Thyroid gland (tissue), 4 donors: Measurements from ENCODE around the gene BACH2. TPM values are rescaled to one million over a fixed set of nuclear protein-coding genes. Genes with fewer than 3 reads are reported as not detected.

ENCODE experiments used
- DNase-seq, 2 donors: peaks; one replicate each; pipeline ENCODE4 v3.0.0-alpha.2; 2019
- H3K27ac ChIP-seq, 3 donors: fragments of 200-600 bp; sonication (generic); 1 replicate in 2 of 3; 2 replicates in 1 of 3; pipeline ENCODE4 v1.5.1; 2016 to 2019; ENCODE audit warnings: mild to moderate bottlenecking in 1 of 3, moderate library complexity in 1 of 3
- H3K27me3 ChIP-seq: fragments of 200-600 bp; sonication (generic); one replicate; pipeline ENCODE4 v1.5.1; 2019
- H3K36me3 ChIP-seq, 2 donors: fragments of 200-600 bp; sonication (generic); one replicate each; pipeline ENCODE4 v1.5.1; 2016 to 2019
- H3K4me1 ChIP-seq, 2 donors: fragments of 200-600 bp; sonication (generic); one replicate each; pipeline ENCODE4 v1.5.1; 2017 to 2019
- H3K4me3 ChIP-seq, 3 donors: fragments of 200-600 bp; sonication (generic); replicated peaks in 1 of 3; 1 replicate in 2 of 3; 2 replicates in 1 of 3; pipeline ENCODE4 v1.5.1; 2016; ENCODE audit warnings: mild to moderate bottlenecking in 1 of 3
- H3K9me3 ChIP-seq: fragments of 200-600 bp; sonication (generic); one replicate; pipeline ENCODE4 v1.5.1; 2017
- CTCF ChIP-seq, 6 experiments: fragments of 200-600 bp in 3 of 6; fragments of 450-650 bp in 3 of 6; sonication (generic) in 3 of 6; IDR thresholded peaks; one replicate each; pipeline ENCODE4 v1.5.1; 2016 to 2019; ENCODE audit warnings: antibody characterized with exemption in 6 of 6, mild to moderate bottlenecking in 2 of 6, inconsistent platforms in 1 of 6, moderate library complexity in 1 of 6
- POLR2A ChIP-seq, 2 donors: fragments of 450-650 bp; IDR thresholded peaks; one replicate each; pipeline ENCODE4 v1.6.1; 2017; ENCODE audit warnings: antibody characterized with exemption in 2 of 2, mild to moderate bottlenecking in 2 of 2, moderate library complexity in 1 of 2
- WGBS, 2 donors: methylation state at CpG; one replicate each; pipeline ENCODE4 v1.1.5; 2017; 5-methylcytosine and 5-hydroxymethylcytosine counted together
- intact Hi-C: fragments of 100-400 bp; cut with DNase I; formaldehyde crosslinking; loops from one replicate; pipeline ENCODE4 v1.15.1; 2023
- total RNA-seq, 4 donors: library from RNA; depleted of rRNA; stranded (reverse); fragments of >200 nt; gene quantifications; one replicate each; pipeline ENCODE4 v1.2.3, GENCODE V29; 2016

Gene BACH2
- total RNA-seq, 4 donors from 2014 or later: 0.98 to 6.6 (median 3.9) TPM

- 87 to 90% methylated on average over 3 of the region's 3 CpGs for WGBS, 2 donors
- Histone ChIP-seq H3K36me3 (no peaks in the 10 kb centered on the region), H3K27me3 (no peaks in the 10 kb centered on the region), H3K4me1 (no peaks in the 10 kb centered on the region), H3K4me3 (no peak overlapping the region), H3K27ac (no peak overlapping the region), H3K9me3 (no peaks in the 10 kb centered on the region)
- TF ChIP-seq CTCF (IDR thresholded peaks at IDR 0.05) (no peak), POLR2A (IDR thresholded peaks at IDR 0.05) (no peak)
- DNase-seq: no peak
- intact Hi-C loops: no loop called here
Measured at GRCh38 chr6:90072501-90072900, 224.1 kb downstream of the BACH2 start.

GRCh38 chr6:90068703-90069523 is 227.7 kb downstream of the BACH2 start:
- DNase-seq: no peak
- Histone ChIP-seq H3K9me3 (no peaks in the 10 kb centered on the region), H3K4me3 (no peak overlapping the region), H3K27ac (no peak overlapping the region), H3K36me3 (no peaks in the 10 kb centered on the region), H3K4me1 (no peaks in the 10 kb centered on the region), H3K27me3 (no peaks in the 10 kb centered on the region)
- intact Hi-C loops: no loop called here
- WGBS, 2 donors: 76 to 82% methylated on average over 12 of the region's 12 CpGs
- no peak for TF ChIP-seq CTCF (IDR thresholded peaks at IDR 0.05)
- TF ChIP-seq POLR2A (IDR thresholded peaks at IDR 0.05): no peak

GRCh38 chr6:90068264-90068663 is 228.4 kb downstream of the BACH2 start:
- Histone ChIP-seq H3K4me1 (no peaks in the 10 kb centered on the region), H3K4me3 (no peak overlapping the region), H3K36me3 (no peaks in the 10 kb centered on the region), H3K9me3 (no peaks in the 10 kb centered on the region), H3K27ac (no peak overlapping the region), H3K27me3 (no peaks in the 10 kb centered on the region)
- no peak for DNase-seq
- TF ChIP-seq POLR2A (IDR thresholded peaks at IDR 0.05): no peak
- TF ChIP-seq CTCF (IDR thresholded peaks at IDR 0.05): no peak
- intact Hi-C loops: no loop called here
- WGBS, 2 donors: 69 to 76% methylated on average over 2 of the region's 2 CpGs

- H3K4me1 ChIP-seq: no peaks in the 10 kb centered on the region
- no peaks in the 10 kb centered on the region for H3K36me3 ChIP-seq
- H3K4me3 ChIP-seq: no peak overlapping the region
- H3K27ac ChIP-seq: no peak overlapping the region
- no peaks in the 10 kb centered on the region for H3K27me3 ChIP-seq
- WGBS, 2 donors: 97 to 99% methylated on average over 4 of the region's 4 CpGs
- no peak for DNase-seq
- intact Hi-C loops: no loop called here
- no peaks in the 10 kb centered on the region for H3K9me3 ChIP-seq
- TF ChIP-seq CTCF (IDR thresholded peaks at IDR 0.05): no peak
- TF ChIP-seq POLR2A (IDR thresholded peaks at IDR 0.05): no peak
Measured at GRCh38 chr6:90066697-90067096, 229.9 kb downstream of the BACH2 start.

GRCh38 chr6:90065173-90065572 is 231.5 kb downstream of the BACH2 start:
- no peaks in the 10 kb centered on the region for H3K36me3 ChIP-seq
- no peaks in the 10 kb centered on the region for H3K4me1 ChIP-seq
- no peaks in the 10 kb centered on the region for H3K9me3 ChIP-seq
- TF ChIP-seq POLR2A (IDR thresholded peaks at IDR 0.05) (no peak), CTCF (IDR thresholded peaks at IDR 0.05) (no peak)
- no peak overlapping the region for H3K4me3 ChIP-seq
- H3K27ac ChIP-seq: no peak overlapping the region
- H3K27me3 ChIP-seq: no peaks in the 10 kb centered on the region
- intact Hi-C loops: no loop called here
- WGBS, 2 donors: 86 to 92% methylated on average over 2 of the region's 2 CpGs
- no peak for DNase-seq
